ENCODE data around the gene ZNF124.
A peak's percentile ranks its signal among the peaks of the same experiment; 100 is the strongest.
"Not testable (repeated sequence)": the region's sequence is repeated elsewhere in the genome, so short reads cannot be mapped to it uniquely, and the experiment has no call there.

The ZNF124 gene

DNA sequence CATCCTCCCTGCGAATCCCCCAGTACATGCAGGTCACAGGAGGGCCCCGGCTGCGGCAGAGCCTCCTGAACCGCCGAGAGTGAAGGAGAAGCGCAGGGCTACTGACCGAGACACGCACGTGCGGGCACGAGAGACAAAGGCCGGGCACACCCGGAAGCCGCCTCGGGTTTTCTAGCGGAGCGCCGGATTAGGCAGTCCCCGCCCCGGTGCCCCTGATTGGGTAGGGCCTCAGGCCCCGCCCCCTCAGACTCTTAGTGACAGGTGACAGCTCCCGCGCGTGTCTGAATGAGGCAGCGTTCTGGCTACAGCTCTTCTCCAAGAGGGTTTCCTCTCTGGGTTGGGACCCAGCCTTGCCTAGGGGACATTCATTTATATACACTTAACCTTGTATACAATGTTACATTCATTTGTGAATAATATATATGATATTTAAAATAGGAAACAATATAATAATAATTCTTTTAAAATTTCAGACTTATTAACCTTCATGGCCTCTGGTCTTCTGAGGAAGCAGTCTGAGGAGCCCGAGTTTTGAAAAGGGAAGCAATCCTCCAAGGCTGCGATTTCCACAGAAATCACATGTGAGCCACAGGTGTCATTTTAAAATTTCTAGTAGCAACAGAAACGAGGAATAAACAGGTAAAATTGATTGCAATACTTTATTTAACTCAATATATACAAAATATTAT is at the start of gene ZNF124:
Gene ZNF124 (minus strand): TSS at position 146 of the 689 bp plus-strand sequence. CDS start 143 bp downstream, at position 3.
- H3K4me3 ChIP-seq (ENCODE audit: low read depth in 1 of 2, low read length in 2 of 2); H3K9me3 ChIP-seq (ENCODE audit: control insufficient read depth in 1 of 2, low read length in 2 of 2); H3K36me3 ChIP-seq (ENCODE audit: control insufficient read depth in 1 of 2, insufficient read depth in 2 of 2, low read length in 2 of 2); H3K27ac ChIP-seq (ENCODE audit: low read length); H3K27me3 ChIP-seq (ENCODE audit: low read depth, low read length); H3K4me1 ChIP-seq (ENCODE audit: control insufficient read depth in 1 of 2, insufficient read depth in 2 of 2, low read length in 2 of 2): not testable (repeated sequence)

DNA sequence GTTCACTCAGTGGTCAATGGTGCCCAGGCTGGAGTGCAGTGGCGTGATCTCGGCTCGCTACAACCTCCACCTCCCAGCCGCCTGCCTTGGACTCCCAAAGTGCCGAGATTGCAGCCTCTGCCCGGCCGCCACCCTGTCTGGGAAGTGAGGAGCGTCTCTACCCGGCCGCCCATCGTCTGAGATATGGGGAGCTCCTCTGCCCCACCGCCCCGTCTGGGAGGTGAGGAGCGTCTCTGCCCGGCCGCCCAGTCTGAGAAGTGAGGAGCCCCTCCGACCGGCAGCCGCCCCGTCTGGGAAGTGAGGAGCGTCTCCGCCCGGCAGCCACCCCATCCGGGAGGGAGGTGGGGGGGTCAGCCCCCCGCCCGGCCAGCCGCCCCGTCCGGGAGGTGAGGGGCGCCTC is 48.5 kb upstream of the ZNF124 start:
- H3K27me3 ChIP-seq (ENCODE audit: low read depth, low read length); H3K4me1 ChIP-seq (ENCODE audit: control insufficient read depth in 1 of 2, insufficient read depth in 2 of 2, low read length in 2 of 2); H3K9me3 ChIP-seq (ENCODE audit: control insufficient read depth in 1 of 2, low read length in 2 of 2); H3K4me3 ChIP-seq (ENCODE audit: low read depth in 1 of 2, low read length in 2 of 2); H3K36me3 ChIP-seq (ENCODE audit: control insufficient read depth in 1 of 2, insufficient read depth in 2 of 2, low read length in 2 of 2); H3K27ac ChIP-seq (ENCODE audit: low read length): not testable (repeated sequence)

DNA sequence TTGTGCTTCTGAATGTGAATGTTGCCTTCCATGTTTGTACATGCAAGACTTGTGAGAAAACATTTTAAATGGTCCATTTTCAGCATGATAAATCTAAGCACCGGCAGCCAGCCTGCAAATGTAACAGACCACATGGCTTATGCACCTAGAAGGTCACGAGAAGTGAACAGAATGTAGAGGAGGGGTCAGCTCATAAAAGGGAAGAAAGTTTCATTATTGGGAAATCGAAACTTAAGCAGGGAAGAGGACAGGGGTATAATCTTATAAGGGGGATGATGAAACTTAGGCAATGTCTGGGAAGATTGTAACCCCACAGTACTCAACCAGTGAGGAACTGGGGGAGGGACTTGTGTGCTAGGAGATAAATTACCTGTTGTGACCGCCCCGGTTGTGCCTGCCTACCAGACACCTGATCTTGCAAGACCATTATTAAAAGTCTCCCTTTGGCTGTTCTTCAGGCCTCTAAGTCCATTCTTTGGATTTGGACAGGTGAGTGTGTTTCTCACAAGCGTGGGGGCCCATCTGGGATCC is 46.4 kb upstream of the ZNF124 start:
- Histone ChIP-seq H3K27me3 (ENCODE audit: low read depth, low read length) (no peaks in the 10 kb centered on the region), H3K36me3 (ENCODE audit: control insufficient read depth in 1 of 2, insufficient read depth in 2 of 2, low read length in 2 of 2) (no peaks in the 10 kb centered on the region), H3K4me1 (ENCODE audit: control insufficient read depth in 1 of 2, insufficient read depth in 2 of 2, low read length in 2 of 2) (no peaks in the 10 kb centered on the region), H3K4me3 (ENCODE audit: low read depth in 1 of 2, low read length in 2 of 2) (no peak overlapping the region), H3K9me3 (ENCODE audit: control insufficient read depth in 1 of 2, low read length in 2 of 2) (no peaks in the 10 kb centered on the region), H3K27ac (ENCODE audit: low read length) (no peak overlapping the region)

DNA sequence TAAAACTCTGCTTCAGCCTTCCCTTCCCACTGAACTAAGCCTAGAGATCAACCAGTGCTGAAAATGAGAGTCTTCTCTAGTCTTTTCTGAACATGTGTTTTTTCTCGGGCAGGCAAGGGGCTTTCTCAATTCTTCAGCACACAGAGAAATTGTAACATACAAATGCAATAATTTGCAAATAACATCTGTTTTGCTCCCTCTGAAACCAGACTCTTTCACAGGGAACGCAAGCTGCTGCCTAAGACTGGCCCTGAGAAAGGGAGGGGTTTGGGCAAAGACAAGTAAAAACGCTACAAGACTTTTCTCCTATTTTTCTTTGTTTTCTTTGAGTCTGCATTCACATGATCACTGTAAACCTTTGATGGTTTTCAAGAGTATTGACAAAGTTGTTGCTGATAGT is 44.4 kb upstream of the ZNF124 start:
- Histone ChIP-seq H3K27me3 (ENCODE audit: low read depth, low read length) (no peaks in the 10 kb centered on the region), H3K4me1 (ENCODE audit: control insufficient read depth in 1 of 2, insufficient read depth in 2 of 2, low read length in 2 of 2) (no peaks in the 10 kb centered on the region), H3K4me3 (ENCODE audit: low read depth in 1 of 2, low read length in 2 of 2) (no peak overlapping the region), H3K27ac (ENCODE audit: low read length) (no peak overlapping the region), H3K36me3 (ENCODE audit: control insufficient read depth in 1 of 2, insufficient read depth in 2 of 2, low read length in 2 of 2) (no peaks in the 10 kb centered on the region), H3K9me3 (ENCODE audit: control insufficient read depth in 1 of 2, low read length in 2 of 2) (no peaks in the 10 kb centered on the region)

DNA sequence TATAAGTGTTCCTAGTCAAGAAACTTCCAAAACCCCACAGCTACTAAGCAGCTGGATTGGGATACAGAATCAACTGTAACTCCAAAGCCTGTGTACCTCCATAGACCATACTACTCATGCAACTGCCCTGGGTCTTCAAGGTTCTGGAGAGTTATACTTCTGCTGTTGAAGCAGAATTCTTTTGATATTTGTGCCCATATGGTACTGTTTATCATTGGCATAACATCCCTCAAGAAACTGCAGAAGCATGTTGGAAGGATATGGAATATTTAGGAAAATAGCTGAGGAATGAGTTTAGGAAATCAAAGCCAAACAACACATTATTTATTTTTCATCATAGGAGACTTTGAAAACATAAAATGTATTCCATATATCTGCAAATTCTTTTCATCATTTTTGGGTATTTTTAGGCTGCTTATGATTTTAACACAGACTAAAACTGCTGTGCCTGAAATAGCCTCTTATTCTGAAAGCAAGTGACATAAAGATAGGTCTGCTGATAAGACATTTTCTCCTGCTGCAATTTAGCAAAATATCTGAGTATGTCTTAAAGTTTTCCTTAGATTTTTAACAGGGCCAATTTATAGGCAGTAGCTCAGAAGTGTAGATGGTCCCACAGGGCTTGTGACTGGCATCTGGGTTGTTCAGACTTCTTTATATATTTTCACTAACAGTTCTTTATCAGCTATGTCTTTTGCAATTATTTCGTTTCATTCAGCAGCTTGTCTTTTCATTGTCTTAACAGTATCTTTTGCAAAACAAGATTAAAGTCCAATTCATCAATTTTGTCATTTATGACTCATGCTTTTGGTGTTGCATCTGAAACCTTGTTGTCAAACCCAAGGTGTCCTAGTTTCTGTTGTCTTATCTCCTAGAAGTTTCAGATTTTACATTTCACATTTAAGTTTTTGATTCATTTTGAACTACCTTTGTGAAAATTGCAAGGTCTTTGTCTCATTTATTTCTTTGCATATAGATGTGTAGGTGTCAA is 41.1 kb upstream of the ZNF124 start:
- Histone ChIP-seq H3K9me3 (ENCODE audit: control insufficient read depth in 1 of 2, low read length in 2 of 2) (no peaks in the 10 kb centered on the region), H3K4me3 (ENCODE audit: low read depth in 1 of 2, low read length in 2 of 2) (no peak overlapping the region), H3K4me1 (ENCODE audit: control insufficient read depth in 1 of 2, insufficient read depth in 2 of 2, low read length in 2 of 2) (peaks cover 13 to 14% of the 10 kb centered on the region in 2 donors), H3K27me3 (ENCODE audit: low read depth, low read length) (no peaks in the 10 kb centered on the region), H3K36me3 (ENCODE audit: control insufficient read depth in 1 of 2, insufficient read depth in 2 of 2, low read length in 2 of 2) (no peaks in the 10 kb centered on the region), H3K27ac (ENCODE audit: low read length) (no peak overlapping the region)

DNA sequence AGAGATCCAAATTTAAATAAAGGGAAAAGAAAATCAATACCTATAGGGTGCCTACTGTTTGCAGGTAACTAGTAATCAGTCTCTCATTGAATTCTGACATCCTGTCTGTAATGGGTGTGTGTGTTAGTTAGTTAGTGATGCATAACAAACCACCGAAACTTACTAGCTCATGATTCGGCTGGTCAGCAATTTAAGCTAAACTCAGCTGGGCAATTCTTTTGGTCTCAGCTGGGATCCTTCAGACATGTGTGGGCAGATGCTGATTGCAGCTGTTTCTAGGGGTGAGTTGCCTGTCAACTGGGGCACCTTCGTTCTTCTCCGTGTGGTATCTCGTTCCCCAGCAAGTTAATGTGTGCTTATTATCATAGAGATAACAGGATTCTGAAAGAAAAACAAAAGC is 40.2 kb upstream of the ZNF124 start:
- H3K4me3 ChIP-seq (ENCODE audit: low read depth in 1 of 2, low read length in 2 of 2), result no peak overlapping the region
- H3K9me3 ChIP-seq (ENCODE audit: control insufficient read depth in 1 of 2, low read length in 2 of 2), result no peaks in the 10 kb centered on the region
- H3K27me3 ChIP-seq (ENCODE audit: low read depth, low read length), result no peaks in the 10 kb centered on the region
- H3K27ac ChIP-seq (ENCODE audit: low read length), result no peak overlapping the region
- H3K4me1 ChIP-seq (ENCODE audit: control insufficient read depth in 1 of 2, insufficient read depth in 2 of 2, low read length in 2 of 2), result peaks cover 13 to 14% of the 10 kb centered on the region in 2 donors
- no peaks in the 10 kb centered on the region for H3K36me3 ChIP-seq (ENCODE audit: control insufficient read depth in 1 of 2, insufficient read depth in 2 of 2, low read length in 2 of 2)

DNA sequence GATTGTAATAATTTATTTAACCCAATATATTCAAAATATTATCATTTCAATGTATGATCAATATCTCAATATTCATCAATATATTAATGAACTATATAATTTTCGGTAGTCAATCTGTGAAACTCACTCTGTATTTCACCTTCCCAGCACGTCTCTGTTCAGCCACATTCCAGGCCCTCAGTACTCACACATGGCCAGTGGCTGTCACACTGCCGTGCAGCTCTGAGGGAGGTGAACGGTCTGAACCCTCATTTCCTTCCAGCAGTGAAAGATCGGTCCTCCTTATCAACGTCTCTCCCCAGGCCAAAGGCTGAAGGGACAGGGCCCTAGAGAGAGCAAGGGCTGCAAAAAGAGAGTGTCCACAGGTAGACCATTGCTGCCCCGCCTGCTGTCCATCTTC is 39.5 kb upstream of the ZNF124 start:
- Histone ChIP-seq H3K4me1 (ENCODE audit: control insufficient read depth in 1 of 2, insufficient read depth in 2 of 2, low read length in 2 of 2) (peaks cover 13 to 14% of the 10 kb centered on the region in 2 donors), H3K36me3 (ENCODE audit: control insufficient read depth in 1 of 2, insufficient read depth in 2 of 2, low read length in 2 of 2) (no peaks in the 10 kb centered on the region), H3K4me3 (ENCODE audit: low read depth in 1 of 2, low read length in 2 of 2) (no peak overlapping the region), H3K27ac (ENCODE audit: low read length) (no peak overlapping the region), H3K9me3 (ENCODE audit: control insufficient read depth in 1 of 2, low read length in 2 of 2) (no peaks in the 10 kb centered on the region), H3K27me3 (ENCODE audit: low read depth, low read length) (no peaks in the 10 kb centered on the region)

DNA sequence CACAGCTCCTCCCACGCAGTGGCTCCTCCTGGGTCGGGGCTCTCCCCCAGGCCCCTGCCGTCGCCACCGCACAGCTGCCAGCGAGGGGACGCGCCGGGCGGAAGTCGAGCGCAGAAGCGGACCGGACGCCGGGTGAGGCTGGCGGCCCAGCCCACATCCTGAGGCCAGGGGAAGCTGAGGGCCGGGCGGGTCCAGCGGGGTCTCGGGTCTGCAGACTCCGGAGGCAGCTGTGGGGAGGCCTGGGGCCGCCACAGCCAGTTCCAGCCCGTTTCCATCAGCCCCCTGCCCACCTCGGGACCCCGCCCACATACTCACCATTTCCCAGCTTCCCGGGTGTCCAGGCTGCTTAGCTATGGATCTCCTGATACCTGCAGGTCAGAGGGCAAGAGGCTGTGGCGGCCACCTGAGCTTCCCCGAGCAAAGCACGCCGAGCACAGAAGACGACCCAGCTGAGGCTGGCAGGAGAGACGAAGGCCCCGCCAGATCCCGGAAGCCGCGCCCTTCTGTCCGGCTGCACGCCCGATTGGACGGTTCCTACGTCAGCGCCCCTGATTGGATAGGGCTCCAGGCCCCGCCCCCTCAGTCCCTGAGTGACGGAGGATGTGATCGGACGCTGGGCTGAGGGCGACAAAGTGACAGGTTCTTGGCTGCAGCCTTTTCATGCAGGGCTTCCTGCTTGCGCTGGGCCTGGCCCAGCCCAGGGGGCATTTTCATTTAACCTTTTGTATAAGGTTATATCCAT is 38.7 kb upstream of the ZNF124 start:
- Histone ChIP-seq H3K27ac (ENCODE audit: low read length) (peak overlapping the region; percentile 75), H3K27me3 (ENCODE audit: low read depth, low read length) (no peaks in the 10 kb centered on the region), H3K9me3 (ENCODE audit: control insufficient read depth in 1 of 2, low read length in 2 of 2) (no peaks in the 10 kb centered on the region), H3K4me1 (ENCODE audit: control insufficient read depth in 1 of 2, insufficient read depth in 2 of 2, low read length in 2 of 2) (peaks cover 13 to 14% of the 10 kb centered on the region in 2 donors), H3K4me3 (ENCODE audit: low read depth in 1 of 2, low read length in 2 of 2) (peak overlapping the region; percentile 88 to 92), H3K36me3 (ENCODE audit: control insufficient read depth in 1 of 2, insufficient read depth in 2 of 2, low read length in 2 of 2) (no peaks in the 10 kb centered on the region)

DNA sequence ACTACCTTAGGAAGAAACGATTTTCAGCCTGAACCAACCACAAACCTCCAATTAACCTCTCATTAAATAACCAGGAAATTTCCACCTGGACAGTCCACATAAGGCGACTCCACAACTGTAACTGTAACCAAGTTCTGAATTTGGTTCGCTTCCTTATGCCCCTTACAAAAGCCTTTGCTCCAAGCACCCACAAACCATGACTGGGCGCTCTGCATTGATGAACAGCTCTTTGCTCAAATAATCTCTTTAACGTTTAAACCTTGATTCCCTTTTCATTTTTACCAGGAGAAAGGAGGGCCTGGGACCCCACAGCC is 38.2 kb upstream of the ZNF124 start:
- peaks cover 13 to 14% of the 10 kb centered on the region in 2 donors for H3K4me1 ChIP-seq (ENCODE audit: control insufficient read depth in 1 of 2, insufficient read depth in 2 of 2, low read length in 2 of 2)
- no peaks in the 10 kb centered on the region for H3K9me3 ChIP-seq (ENCODE audit: control insufficient read depth in 1 of 2, low read length in 2 of 2)
- H3K27me3 ChIP-seq (ENCODE audit: low read depth, low read length), result no peaks in the 10 kb centered on the region
- H3K36me3 ChIP-seq (ENCODE audit: control insufficient read depth in 1 of 2, insufficient read depth in 2 of 2, low read length in 2 of 2), result no peaks in the 10 kb centered on the region
- peak overlapping the region; percentile 88 to 92 for H3K4me3 ChIP-seq (ENCODE audit: low read depth in 1 of 2, low read length in 2 of 2)
- peak overlapping the region; percentile 75 for H3K27ac ChIP-seq (ENCODE audit: low read length)

DNA sequence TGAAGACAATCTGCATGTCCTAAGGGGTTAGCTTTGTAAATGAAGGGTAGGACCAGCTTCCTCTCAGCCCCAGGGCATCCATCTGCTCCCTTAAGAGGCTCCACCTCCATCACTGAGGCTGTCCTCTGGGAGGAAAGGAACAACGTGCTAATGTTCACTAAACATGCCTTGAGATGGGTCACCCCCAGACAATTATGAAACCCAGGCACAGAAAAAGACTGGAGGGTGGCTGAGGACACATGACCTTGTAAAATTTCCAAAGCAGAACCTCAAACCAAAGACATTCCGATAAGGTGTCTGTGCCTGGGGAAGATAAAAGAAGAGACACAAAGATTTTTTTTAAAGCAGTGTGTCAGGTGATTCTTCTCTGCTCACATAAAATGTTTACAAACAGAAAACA is 37.6 kb upstream of the ZNF124 start:
- Histone ChIP-seq H3K9me3 (ENCODE audit: control insufficient read depth in 1 of 2, low read length in 2 of 2) (no peaks in the 10 kb centered on the region), H3K4me3 (ENCODE audit: low read depth in 1 of 2, low read length in 2 of 2) (peak overlapping the region; percentile 88 to 92), H3K27me3 (ENCODE audit: low read depth, low read length) (no peaks in the 10 kb centered on the region), H3K4me1 (ENCODE audit: control insufficient read depth in 1 of 2, insufficient read depth in 2 of 2, low read length in 2 of 2) (peaks cover 13 to 14% of the 10 kb centered on the region in 2 donors), H3K27ac (ENCODE audit: low read length) (no peak overlapping the region), H3K36me3 (ENCODE audit: control insufficient read depth in 1 of 2, insufficient read depth in 2 of 2, low read length in 2 of 2) (no peaks in the 10 kb centered on the region)

DNA sequence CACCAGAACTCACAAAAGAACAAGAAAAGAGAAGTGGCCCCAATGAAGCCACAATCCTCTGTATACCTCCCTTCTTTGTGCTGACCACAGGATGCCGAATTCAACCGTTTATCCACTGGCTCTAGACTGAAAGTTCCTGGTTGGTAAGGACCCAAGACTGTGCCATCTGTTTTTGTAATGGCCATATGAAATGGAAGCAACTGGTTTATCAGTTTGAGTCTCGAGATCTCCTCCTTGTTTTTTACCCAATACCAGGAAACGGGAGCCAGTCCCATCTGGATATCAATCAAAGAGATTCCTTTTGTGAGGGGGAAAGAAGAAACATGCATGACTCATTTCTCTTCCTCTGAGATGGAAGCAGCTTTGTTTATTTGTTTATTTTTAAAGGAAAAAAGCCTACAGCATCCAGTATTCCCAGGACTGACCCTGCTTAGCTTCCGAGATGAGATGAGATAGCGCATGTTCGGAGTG is 32.4 kb upstream of the ZNF124 start:
- Histone ChIP-seq H3K36me3 (ENCODE audit: control insufficient read depth in 1 of 2, insufficient read depth in 2 of 2, low read length in 2 of 2) (peaks cover 9 to 12% of the 10 kb centered on the region in 2 donors), H3K27me3 (ENCODE audit: low read depth, low read length) (no peaks in the 10 kb centered on the region), H3K4me1 (ENCODE audit: control insufficient read depth in 1 of 2, insufficient read depth in 2 of 2, low read length in 2 of 2) (peaks cover 5 to 8% of the 10 kb centered on the region in 2 donors), H3K9me3 (ENCODE audit: control insufficient read depth in 1 of 2, low read length in 2 of 2) (no peaks in the 10 kb centered on the region), H3K27ac (ENCODE audit: low read length) (no peak overlapping the region), H3K4me3 (ENCODE audit: low read depth in 1 of 2, low read length in 2 of 2) (no peak overlapping the region)

Data from muscle layer of duodenum (tissue), 2 donors.